GM18498 (cell line): ENCODE data around the gene SOX21.

Experiments used
- ATAC-seq: cut with Tn5 transposase; IDR thresholded peaks from one replicate; pipeline ENCODE4 v1.9.1; 2021; ENCODE audit warnings: mild to moderate bottlenecking, moderate library complexity; ENCODE audit not compliant: unreplicated experiment

SOX21 gene

DNA sequence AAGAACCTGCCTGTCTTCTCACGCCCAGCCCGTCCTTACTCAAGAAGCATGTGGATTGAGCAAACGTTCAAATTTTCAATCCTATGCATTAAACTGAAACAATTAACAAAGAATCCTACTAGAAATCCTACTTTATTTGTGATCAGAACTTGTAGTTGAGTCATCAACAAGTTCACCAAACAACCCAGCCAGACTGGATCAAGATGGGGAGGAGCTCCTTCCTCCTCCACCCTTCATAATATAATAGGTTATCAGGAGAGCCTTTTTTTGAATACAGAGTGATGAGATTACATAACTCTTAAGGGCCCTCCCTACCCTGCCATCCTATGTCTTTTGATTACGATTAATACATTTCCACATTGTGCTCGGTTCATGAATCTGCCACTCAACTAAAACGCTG, 32.7 kb downstream of the SOX21 start:
- ATAC-seq: no peak

DNA sequence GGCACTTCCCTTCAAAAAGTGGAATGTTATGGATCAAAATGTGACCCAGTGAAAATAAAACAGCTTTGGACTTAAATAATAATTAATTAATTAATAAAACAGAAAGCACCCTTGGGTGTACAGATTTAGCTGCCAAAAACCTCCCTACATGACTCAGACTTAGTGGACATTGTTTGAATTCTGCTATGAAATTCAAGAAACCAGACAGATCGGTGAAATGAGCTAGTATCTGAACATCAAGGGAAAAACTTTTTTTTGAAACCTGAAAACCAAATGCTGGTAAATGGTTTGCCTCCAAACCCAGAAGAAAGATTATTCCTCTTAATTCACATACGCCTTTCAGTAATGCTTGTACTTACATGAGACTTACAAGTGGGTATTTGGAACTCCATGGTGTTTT, 33.5 kb downstream of the SOX21 start:
- ATAC-seq: no peak

GRCh38 chr13:94677799-94678198, 34.5 kb downstream of the SOX21 start:
- no peak for ATAC-seq

GRCh38 chr13:94674609-94675348, 37.6 kb downstream of the SOX21 start:
- peak; percentile 61 for ATAC-seq

DNA sequence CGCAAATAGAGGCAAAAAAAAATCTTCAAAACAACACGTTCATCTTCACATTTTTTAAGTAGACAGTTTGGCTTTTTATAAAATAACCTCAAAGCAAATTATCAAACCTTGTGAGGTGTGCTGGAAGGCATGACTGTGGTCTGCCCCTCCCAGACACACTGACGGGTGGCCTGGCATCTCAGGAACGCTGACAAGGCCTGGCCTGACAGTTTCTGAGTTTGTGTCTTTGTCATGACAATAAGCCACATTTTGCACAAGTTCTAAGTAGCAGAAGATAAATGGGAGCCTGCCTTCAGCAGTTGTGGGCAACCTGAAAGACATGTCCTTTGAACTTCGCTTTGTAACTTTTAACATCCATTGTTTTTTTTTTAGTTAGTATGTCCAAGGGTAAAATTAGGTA, 38.5 kb downstream of the SOX21 start:
- no peak for ATAC-seq

DNA sequence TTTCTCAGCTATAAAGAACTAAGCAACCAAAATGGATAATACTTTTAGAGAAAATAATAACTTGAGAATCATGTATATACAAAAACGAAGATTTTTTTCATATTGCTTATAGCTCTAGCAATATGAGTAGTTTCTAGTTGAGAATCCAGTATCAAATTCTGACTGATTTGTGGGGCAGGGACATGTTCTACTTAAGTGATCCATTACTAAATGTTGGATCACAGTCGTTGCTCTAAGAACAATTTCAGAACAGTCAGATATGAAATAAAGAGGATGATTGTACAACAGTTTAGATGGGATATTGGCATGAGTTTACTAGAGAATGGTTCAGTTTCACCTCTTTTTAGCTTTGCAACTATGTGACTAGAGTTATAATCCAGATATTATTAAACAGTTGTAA, 39.9 kb downstream of the SOX21 start:
- ATAC-seq: no peak

DNA sequence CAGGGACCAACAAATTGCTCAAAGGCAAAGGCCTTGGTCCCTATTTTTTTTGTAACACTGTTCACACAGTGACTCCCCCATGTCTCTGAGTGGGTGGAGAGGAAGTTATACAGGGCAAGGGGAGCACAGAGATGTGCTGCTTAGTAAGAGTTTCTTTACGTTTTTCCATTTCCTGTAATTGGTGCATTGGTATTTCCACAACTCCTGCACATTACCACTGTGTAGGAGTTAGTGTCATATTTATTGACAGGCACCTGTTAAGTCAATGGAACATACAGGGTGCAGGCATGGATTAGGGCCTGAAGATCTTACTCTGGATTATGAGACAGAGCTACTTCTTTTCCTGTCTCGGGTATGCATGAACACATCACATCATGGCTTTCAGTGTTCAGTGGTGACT, 45.2 kb downstream of the SOX21 start:
- ATAC-seq: no peak

DNA sequence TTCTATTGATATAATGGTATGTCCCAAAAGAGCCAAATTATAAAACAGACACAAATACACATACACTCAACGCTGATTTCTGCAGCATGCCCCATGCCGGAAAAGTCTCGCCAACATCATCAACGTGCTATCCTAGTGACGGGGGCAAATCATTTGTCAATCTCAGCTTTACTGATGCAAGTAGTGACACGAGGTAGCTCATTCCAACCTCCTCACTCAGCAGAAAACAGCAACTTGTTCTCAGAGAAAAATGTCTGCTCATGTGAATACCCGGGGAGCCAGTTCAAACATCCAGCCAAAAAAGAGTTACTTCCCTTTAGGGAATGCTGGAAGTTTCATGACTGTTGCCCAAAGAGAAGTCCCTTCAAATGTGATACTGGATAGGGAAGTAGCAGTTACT, 46.3 kb downstream of the SOX21 start:
- no peak for ATAC-seq

- ATAC-seq: no peak
Measured at GRCh38 chr13:94664889-94665288, 47.5 kb downstream of the SOX21 start.

DNA sequence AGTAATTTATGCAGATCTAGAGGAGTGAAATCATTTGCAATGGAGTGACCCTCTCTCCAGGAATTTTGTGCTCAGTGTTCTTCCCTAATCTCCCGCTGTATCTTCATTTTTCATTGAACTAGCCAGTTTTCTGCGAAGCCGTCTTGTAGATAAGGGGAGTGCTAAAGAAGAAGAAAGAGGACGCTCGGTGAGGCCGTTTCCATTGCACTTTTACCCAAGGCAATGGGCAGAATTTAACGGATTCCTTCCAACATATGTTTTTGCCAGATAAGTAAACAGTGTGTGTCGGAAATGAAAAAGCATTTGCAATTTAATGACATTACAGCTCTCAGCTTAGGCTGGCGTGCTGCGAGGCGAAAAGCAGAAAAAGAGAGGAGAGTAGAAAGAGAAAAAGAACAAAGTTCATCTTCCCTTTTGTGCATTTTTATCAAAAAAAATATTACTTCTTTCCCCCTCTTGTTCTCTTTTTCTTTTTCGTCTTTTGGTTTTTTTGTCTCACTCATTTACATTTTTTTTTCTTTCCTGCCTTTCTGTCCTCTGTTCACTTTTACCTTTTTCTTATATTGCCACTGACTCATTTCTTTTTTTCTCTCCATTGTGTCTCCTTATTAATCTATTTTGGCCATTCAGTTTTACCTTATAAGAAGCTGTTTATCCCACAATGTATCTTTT, 49.9 kb downstream of the SOX21 start:
- no peak for ATAC-seq

- ATAC-seq: no peak
Measured at GRCh38 chr13:94661406-94661805, 50.9 kb downstream of the SOX21 start.

DNA sequence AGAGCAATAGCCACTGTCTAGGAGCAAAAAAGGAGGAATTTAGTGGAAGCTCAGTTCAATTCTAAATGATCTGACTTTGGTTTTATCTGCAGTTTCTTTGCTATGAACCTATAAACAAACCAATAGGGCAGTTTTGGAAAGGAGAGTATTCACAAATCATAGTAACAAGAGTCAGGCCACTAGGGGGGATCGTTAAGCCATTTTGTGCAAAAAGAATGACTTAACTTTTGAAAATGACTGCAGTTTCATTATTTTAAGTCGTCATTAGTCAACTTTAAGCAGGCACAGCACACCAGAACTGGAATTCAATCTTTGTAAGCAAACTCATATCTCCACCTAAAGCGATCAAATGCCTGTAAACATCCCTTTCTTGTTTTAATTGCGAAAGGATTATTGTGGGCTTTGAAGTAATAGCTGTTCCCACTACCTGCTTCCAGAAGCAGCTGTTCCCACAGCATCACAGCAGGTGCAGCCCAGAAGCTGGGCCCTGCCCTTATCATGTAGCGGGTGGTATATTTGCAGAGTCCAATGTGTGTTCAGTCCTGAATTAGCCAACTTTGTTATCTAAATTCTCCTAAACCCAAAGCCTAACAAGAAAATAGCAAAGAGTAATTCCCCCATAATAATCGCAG, 51.5 kb downstream of the SOX21 start:
- ATAC-seq: no peak
